SKM-1 (cell line): ENCODE data around the gene PLEKHH2.

Source experiments
- DNase-seq: peaks from one replicate; lab custom pipeline; 2025; ENCODE audit not compliant: unreplicated experiment; lab: John Stamatoyannopoulos, UW

PLEKHH2 gene

GRCh38 chr2:43758739-43759138 lies 121.7 kb downstream of the PLEKHH2 start:
- no peak for DNase-seq

GRCh38 chr2:43759195-43759594 lies 122.1 kb downstream of the PLEKHH2 start:
- DNase-seq, result no peak

GRCh38 chr2:43762286-43762685 lies 125.2 kb downstream of the PLEKHH2 start:
- no peak for DNase-seq

- no peak for DNase-seq
Measured at GRCh38 chr2:43763091-43763490, 126.0 kb downstream of the PLEKHH2 start.

GRCh38 chr2:43764086-43764705 lies 127.1 kb downstream of the PLEKHH2 start:
- DNase-seq, result no peak

- DNase-seq, result no peak
Measured at GRCh38 chr2:43766006-43766405, 128.9 kb downstream of the PLEKHH2 start.

GRCh38 chr2:43773876-43774613 lies 137.0 kb downstream of the PLEKHH2 start, which contains the start of gene DYNC2LI1:
Gene DYNC2LI1 (plus strand): TSS chr2:43774039. CDS start chr2:43774139, 100 bp downstream.
- DNase-seq, result peak; percentile 83

- no peak for DNase-seq
Measured at GRCh38 chr2:43774617-43775016, 137.6 kb downstream of the PLEKHH2 start.

- DNase-seq, result no peak
Measured at GRCh38 chr2:43776324-43776723, 139.3 kb downstream of the PLEKHH2 start.

- no peak for DNase-seq
Measured at GRCh38 chr2:43777306-43777926, 140.4 kb downstream of the PLEKHH2 start.

- DNase-seq, result no peak
Measured at GRCh38 chr2:43778233-43778632, 141.2 kb downstream of the PLEKHH2 start.

- DNase-seq, result no peak
Measured at GRCh38 chr2:43787895-43788294, 150.8 kb downstream of the PLEKHH2 start.

- no peak for DNase-seq
Measured at GRCh38 chr2:43788646-43789045, 151.6 kb downstream of the PLEKHH2 start.

- DNase-seq, result no peak
Measured at GRCh38 chr2:43790147-43790546, 153.1 kb downstream of the PLEKHH2 start.

- no peak for DNase-seq
Measured at GRCh38 chr2:43791035-43791765, 154.1 kb downstream of the PLEKHH2 start.

- no peak for DNase-seq
Measured at GRCh38 chr2:43792653-43793052, 155.6 kb downstream of the PLEKHH2 start.

- DNase-seq, result no peak
Measured at GRCh38 chr2:43794956-43795355, 157.9 kb downstream of the PLEKHH2 start.

- no peak for DNase-seq
Measured at GRCh38 chr2:43796206-43796605, 159.1 kb downstream of the PLEKHH2 start.

GRCh38 chr2:43798300-43798699 lies 161.2 kb downstream of the PLEKHH2 start:
- DNase-seq, result no peak

- no peak for DNase-seq
Measured at GRCh38 chr2:43800894-43801293, 163.8 kb downstream of the PLEKHH2 start.

GRCh38 chr2:43802135-43802534 lies 165.1 kb downstream of the PLEKHH2 start:
- DNase-seq, result no peak
